NCI-H2196 treated with DMSO at 0.1 percent for 48 hours (cell line): ENCODE measurements around the gene STAT5A.

Experiments
- DNase-seq: peaks from one replicate; lab custom pipeline; 2025; ENCODE audit not compliant: unreplicated experiment; lab: John Stamatoyannopoulos, UW

Gene STAT5A

DNA sequence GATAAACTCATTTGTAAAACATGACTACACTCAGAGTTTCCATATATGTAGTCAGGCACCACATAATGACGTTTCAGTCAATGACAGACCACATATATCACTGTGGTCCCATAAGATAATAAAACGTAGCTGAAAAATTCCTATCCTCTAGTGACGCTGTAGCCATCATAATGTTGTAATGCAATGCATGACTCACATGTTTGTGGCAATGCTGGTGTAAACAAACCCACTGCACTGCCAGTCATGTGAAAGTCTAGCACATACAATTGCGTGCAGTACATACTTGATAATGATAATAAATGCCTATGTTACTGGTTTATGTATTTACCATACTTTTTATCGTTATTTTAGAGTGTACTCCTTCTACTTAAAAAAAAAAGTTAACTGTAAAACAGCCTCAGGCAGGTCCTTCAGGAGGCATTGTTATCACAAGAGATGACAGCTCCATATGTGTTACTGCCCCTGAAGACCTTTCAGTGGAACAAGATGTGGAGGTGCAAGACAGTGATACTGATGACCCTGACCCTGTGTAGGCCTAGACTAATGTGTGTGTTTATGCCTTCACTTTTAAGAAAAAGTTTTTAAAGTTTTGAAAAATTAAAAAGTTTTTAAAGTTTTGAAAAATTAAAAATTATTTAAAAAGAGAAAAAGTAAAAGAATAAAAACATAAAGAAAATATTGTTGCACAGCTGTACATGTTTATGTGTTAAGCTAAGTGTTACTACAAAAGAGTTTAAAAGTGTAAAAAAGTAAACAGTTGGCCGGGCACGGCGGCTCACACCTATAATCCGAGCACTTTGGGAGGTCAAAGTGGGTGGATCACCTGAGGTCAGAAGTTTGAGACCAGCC lies 21.2 kb upstream of the STAT5A start:
- no peak for DNase-seq

DNA sequence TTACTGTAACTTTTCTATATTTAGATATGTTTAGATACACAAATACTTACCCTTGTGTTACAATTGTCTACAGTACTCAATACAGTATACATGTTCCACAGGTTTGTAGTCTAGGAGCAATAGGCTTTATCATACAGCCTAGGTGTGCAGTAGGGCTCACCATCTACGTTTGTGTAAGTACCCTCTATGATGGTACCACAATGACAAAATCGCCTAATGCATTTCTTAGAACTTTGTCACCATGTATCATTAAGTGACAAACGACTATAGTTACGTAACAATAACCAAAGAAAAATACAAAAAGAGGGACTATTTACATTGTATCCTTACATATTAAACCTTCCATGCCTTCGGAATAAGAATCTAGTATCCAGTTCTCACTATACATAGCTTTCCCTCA lies 20.1 kb upstream of the STAT5A start:
- no peak for DNase-seq

DNA sequence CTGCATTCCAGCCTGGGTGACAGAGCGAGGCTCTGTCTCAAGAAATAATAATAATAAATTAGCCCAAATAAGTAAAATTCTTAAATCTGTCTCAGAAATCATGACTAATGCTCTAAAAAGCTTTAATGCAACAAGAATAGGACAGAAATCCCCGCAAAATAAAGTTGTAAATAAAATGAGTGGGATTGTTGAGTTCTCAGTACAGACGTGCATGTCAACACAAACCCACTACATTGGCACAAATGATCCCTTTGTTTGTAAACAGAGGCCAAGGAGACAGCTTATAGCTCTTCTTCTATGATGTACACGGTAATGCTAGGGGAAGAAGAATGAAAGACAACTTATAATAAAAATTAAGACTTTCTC lies 18.1 kb upstream of the STAT5A start:
- no peak for DNase-seq

DNA sequence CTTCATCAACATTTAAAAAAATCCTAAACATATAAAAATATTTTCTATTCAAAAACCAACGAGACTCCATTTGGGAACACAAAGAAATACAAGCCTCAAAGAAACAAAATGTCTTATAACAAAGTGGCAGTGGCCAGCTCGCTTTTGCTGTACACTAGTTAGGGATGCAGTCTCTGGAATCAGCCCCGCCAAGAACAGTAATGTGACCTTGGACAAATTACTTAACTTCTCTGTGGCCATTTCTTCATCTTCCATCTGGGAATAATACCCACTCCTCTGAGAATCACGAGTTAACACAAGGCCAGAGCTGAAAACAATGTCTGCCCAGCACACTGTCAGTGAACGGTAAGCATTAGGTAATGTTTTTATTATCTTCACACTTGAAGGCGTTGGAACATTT lies 17.7 kb upstream of the STAT5A start:
- no peak for DNase-seq

DNA sequence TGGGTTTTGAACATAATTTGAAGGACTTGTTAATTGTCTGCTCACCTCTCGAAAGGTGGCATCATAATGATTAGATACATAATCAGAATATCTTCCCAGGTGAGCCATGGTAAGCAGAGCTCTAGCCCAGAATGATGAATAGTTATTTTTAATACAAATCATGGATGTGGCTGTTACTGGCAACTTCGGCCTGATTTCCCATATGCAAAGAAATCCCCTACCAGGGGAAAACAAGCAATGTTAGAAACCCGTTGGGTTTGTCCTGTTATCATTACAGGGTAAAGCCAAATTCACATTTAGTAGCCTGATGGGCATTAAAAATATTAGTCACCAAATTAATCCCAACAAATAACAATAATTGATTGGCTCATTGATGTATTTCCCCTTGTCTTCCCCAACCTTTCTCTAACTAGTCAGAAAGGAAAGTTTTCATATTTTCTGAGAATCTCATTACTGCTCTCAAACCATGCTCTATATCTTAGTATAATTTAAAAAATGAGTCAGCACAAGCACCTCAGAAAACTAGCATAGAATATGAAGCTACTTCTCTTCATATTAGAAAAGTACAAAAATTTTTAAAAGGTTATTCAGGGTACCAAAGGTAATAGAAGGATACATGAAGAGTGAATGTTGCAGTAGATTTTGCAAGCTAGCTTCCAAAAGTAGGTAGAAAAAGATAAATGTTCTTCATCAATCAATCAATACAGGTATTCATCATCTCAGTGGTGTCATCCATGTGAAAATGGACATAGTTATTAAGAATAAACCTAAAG lies 17.1 kb upstream of the STAT5A start:
- DNase-seq = no peak

DNA sequence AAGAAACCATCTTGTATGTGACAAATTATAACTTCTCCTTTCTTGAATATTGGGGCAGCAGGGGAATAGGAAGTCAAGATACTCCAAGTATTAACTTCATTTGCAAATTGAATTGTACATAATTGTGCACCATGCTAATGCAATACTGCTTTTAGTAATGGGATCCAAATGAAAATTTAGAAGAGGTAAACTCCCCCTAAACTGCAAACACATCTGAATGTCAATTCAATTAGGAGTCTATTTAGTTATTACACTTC lies 16.6 kb upstream of the STAT5A start:
- DNase-seq = no peak

DNA sequence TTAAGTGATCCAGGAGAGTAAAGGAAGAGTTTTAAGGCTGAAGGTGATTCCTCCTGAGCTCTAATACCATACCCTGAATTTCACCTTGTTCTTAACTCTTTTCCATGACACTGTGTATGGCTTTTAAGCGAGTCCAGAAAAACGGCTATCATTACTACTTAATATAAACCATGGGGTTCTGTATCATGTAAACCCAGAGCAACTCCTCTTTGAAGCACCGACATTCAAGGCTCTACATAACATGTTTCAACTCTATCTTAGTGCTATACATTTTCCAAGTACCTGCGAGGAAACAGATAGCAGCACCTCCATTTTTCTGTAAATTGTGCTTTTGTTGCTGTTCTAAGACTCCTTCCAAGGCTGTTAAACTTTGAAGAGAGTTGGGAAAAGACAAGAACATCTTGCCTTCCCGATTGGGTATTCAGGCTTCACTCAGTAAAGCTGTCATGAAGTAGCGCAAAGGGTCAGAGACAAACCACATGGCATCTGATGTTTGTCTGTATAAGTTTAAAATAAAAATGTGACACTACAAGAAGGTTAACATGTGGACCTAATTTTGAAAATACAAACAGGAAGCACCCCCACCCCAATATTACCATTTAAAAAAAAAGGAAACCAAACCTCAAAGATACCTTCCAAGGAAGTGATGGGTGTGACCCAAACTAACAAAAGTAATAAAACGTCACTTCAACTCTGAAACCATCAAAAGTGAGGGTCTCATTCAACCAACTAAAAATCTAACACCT lies 16.0 kb upstream of the STAT5A start:
- DNase-seq = no peak

DNA sequence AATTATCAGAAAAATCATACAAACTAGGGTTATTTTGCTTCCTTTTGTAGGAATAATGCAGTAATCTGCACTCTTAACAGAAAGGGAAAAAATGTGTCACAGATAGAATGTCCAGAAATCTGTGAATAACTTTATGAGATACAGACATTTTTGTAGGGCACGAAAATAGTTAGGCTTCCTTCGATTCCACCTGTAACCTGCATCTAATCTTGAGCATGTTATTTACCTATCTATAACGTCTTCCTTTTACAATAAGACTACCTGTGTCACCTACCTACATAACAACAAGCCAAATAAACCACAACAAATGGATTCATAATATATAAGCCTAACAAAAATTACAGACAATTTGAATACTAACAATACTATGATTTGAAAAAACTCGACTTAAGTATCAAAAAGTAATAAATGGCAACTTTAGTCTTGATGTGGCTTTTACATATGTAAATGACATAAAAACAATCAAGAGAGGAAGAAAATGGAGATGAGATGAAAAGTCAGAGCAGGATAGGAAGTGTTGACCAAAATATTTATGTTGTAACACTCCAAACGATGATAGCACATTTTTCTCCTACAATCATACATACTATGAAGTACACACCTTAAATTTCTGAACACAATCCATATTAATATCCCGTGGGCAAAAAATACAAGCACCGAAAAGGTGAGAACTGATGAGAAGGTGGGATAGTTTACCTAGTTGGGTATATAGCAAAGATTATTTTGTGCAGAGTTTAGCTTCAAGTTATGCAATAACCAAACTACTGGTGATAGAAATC lies 14.6 kb upstream of the STAT5A start:
- DNase-seq = no peak

DNA sequence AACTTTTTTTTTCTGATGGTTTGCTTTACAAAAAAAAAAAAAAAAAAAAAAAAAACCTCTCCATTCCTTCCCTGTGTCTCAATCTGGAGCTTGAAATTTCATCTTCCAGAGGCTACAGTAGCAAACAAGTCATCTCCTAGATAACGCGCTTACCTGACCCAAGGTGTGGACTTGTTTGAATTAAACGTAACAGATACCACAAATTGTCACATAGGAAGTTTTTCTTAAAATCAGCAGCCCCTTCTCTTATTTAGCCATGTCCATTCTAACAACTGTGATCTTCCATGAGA lies 14.1 kb upstream of the STAT5A start:
- no peak for DNase-seq

DNA sequence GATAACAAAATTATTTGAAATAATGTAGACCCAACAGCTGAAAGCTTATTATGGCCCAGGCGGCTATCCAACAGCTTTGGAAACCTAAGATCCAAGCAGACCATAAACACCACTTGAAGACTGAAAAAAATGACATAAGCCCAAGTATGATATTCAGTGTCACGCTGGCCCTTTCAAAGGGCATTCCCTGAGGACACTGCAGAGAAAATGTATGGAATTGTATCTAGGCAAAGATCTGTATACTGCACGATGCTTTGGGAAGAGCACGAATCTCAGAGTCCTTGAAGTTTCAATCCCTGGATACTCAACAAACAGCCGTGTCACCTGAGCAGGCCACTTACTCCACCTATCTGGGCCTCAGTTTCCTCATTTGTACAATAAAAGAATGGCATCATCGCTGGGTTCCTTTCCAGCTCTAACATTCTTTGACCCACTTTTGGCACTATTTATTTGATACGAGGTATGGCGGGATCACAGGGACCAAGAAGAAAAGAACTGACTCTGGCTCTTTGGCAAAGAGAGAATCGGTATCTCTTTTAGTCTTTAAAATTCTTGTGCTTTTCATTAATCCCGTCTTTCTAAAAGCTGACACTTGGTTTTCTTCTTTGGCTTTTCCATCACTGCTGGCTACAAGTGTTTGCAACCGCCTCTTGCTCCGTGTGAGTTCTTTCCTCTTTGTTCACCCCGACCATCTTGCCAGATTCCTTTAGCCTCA lies 13.3 kb upstream of the STAT5A start:
- DNase-seq = no peak

DNA sequence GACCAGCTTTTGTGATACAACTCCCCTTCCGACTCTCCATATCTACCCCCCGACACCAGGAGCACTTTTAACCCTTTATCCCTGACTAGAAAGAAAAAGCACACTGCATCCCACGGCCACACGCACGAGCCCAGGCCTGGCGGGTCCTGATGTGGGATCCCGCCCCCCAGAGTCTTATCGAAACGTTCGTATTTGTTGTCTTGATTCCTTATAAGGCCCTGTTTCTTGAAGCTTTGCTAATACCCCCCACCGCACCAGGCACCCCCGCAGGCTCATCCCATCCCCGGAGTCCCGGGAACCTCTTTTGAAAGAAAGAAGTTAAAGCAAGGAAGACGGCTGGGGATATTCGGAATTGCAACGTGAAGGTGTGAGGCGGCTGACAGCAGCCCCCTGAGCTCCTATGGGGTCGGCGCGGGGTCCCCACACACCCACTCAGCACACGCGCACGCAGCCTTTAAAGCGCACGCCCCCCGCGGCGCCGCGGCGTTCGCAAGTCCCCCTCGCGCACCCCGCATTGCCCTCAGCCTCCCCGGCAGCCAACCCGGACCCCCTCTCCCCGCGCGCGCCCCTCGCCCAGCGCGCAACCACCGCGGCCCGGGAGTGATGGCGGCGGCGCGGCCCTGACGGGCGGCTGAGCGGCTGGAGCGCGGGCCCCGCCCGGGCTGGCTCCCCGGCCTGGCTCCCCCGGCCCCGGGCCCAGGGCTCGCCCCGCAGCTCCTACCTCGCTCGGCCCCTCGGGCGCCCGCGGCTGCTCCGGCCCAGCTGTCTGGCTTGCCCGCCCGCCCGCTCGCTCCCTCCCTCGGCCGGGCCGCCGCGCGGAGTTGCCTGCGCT lies 12.6 kb upstream of the STAT5A start:
- DNase-seq = no peak

DNA sequence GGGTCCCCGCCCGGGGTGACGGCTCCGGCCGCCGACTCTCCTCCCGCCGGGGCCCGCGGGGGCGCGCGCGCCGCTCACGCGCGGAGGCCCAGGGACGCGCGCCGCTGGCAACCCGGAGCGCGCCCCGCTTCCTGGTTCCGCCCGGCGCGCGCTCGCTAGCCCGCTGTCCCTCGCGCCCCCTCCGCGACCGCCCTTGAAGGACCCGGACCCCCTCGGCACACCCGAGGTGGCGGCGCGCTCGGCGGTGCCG lies 12.0 kb upstream of the STAT5A start, which contains the start of gene STAT5B:
Gene STAT5B, minus strand, starts transcription at position 33 of the 250 bp plus-strand sequence. CDS start 44,264 bp downstream, outside the sequence.
- peak; percentile 21 for DNase-seq

DNA sequence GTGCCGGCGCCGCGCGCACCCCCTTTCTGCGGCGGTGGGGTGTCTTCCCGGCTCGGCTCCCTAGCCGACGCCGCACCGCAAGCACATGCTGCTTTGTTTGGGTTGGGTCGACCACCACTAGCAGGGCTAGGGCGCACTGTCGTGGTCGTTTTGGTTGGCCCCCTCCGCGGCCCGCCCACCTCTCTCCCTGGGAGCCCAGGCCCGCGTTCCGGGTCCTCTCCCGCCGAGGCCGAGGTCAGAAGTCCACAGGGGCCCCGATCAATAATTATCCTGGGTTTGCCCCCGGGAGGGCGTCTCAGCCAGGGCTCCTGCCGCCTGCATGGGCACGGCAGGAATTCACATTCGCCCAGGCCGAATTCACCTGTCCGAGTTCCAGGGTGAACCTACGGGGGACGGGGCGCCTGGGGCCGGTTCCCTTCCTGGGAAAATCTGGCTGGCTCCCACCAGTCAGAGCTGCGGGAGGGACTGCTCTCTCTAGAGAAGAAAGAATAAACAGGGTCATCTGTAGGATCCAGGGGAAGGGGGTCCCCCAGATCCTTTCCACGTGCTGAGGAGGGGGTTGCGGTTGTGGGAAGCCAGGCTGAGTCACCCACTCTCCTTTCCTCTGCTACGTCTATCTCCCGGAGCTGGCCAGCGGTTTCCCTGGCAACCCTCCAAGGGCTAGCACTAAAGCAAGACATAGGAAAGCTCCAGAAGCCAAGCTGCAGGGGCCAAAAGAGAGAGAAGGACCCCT lies 11.5 kb upstream of the STAT5A start:
- peak; percentile 25 for DNase-seq

DNA sequence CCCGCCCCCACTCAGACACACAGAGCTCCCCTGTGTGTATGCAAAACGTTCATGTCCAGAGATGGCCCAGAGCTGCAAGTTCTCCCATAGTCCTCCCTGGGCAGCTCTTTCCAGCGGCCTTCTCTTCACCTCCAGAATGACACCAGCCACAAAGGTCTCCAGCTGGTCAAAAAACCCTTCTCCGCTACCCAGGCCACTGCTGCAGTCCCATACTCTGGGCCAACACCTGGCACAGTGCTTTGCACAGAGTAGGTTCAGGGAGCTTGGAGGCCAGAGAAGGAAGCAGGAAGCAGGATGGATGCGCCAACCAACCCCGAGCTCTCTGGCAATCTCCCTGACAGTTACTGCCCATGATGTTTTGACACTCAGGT lies 11.0 kb upstream of the STAT5A start:
- no peak for DNase-seq

DNA sequence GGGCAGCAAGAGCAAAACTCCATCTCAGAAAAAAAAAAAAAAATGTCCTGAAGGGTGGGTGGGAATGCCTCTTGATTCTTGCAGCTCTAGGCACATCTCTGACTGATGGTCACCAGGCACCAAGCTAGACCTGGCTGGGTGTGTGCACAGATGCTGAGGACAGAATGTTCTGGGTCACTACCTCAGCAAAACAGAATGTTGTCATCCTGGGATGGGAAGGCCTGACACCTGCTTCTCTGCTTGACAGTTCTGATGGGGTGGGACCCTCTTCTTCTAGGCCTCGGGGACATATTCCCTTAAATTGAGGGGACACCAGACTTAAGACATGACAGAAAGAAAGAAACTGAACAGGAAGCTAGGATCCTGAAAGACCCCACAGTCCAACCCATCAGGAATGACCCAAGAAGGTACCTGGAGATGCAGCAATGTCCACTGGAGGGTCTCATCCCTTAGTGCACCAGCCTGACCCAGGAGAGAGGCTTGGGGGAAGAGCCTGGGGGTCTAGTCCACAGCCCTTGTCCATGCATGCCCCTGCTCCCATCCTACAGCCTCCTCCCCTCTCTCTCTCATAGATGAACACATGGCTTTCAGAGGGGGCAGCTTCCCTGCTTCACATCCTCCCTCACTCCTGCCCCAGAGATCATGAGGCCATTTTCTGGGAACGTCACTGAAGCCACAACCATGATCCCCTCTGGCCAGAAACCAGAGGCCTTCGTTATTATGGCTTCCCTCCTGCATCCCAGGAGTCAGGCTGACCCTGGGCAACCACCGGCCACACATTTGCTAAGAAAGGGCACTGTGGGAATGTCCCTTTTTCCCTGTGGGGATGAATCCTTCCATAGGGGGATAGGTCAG lies 8.3 kb upstream of the STAT5A start:
- DNase-seq = no peak

DNA sequence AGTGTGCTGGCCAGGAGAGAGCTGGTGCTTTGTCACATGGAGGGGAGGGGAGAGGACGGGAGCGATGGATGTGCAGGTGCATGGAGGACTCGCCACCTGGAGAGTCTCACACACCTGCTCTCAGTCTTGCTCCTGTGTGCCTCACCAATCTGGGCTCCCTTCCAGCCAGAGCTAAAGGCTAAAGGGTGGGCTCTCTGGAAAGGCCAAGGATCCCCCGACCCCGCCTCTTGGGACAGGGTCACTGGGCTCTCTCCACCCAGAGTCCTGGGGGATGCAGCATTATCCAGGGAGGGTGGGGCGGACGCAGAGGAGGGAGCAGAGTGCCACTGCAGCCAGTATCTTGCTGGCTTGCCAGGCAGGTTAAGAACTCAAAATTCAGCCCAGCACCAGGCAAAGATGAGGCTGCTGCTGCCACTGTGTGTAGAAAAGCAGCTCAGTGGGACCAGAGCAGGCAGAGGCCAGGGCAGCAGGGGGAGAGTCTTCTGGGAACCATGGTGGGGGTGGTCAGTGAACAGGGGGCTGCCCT lies 6.7 kb upstream of the STAT5A start:
- DNase-seq = peak; percentile 44

DNA sequence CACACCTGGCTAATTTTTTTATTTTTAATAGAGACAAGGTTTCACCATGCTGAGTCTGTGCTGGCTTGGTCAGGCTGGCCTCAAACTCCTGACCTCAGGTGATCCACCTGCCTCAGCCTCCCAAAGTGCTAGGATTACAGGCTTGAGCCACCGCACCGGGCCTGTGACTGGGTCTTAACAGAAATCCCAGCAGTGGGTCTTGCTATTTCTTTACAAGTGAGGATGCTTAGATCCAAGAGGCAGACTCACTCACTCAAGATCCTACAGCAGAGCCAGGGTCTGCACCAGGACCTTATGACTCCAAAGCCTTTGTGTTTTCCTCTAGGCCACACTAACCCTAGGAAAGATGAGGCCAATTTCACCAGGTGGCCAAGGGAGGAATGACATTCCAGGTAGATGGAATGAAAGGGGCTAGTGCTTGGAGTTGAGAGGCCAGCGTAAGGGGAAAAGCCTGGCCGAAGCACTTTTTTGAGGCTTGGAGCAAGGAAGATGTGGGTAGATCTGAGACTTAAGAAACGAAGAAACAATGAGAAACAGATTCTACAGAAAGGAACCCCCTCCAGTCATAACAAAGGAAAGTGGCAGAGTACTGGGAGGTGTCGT lies 5.7 kb upstream of the STAT5A start:
- DNase-seq = no peak
